T1000 (cell line): Measurements from ENCODE around the gene TSPAN11.
"Not testable (repeated sequence)": the region's sequence is repeated elsewhere in the genome, so short reads cannot be mapped to it uniquely, and the experiment has no call there.

Source experiments
- DNase-seq: peaks from one replicate; lab custom pipeline; 2025; ENCODE audit warnings: mixed read lengths; lab: John Stamatoyannopoulos, UW

TSPAN11 gene, protein sequence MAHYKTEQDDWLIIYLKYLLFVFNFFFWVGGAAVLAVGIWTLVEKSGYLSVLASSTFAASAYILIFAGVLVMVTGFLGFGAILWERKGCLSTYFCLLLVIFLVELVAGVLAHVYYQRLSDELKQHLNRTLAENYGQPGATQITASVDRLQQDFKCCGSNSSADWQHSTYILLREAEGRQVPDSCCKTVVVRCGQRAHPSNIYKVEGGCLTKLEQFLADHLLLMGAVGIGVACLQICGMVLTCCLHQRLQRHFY

DNA sequence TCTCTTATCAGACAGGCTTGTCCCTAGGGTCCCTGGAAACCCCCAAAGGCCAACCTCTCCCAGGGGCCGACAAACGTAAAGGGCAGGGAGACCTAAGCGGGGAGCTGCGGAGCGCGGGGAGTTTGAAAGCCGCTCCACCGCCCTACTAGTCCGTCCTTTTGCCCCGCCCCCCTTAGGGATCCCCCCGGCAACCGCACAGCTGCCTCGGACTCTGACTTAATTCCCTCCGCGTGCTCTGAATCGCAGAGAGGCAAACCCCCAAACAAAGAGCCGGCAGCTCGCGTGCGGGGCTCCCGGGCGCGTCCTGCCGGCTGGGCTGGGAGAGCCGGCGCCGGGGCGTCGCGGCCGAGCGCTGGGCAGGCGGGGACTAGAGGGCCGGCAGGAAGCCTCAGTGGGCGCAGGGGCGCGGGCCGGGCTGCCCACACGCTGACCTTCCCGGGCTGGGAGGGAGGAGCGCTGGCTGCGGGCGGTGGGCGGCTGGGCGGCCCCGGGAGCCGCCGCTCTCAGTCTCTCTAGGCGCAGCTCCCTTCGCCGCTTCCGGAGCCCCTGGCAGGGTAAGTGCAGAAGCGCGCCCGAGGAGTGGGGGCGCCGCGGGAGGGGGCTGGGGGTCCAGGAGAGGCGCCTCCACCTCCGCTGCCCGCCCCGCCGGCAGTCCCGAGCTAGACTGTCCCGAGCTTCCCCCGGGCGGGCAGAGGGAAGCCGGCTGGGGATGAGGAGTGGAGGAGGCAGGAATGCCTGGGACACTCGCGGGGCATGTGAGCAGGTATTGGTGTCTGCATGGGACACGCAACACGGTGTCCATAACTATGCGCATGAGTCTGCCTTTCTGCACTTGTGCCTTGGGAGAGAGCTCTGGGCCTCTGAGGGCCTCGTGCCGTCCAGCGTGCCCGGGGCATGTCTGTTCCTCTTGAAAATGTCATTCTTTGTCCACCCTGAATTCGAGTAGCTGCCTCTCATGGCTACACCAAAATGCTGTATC is at the start of gene TSPAN11:
TSS of gene TSPAN11 (plus strand) at position 506 of the 979 bp plus-strand sequence. CDS start 27,244 bp downstream, outside the sequence.
- DNase-seq = no peak

- DNase-seq = no peak
Observed at GRCh38 chr12:30877105-30877875, 49.3 kb upstream of the TSPAN11 start.

DNA sequence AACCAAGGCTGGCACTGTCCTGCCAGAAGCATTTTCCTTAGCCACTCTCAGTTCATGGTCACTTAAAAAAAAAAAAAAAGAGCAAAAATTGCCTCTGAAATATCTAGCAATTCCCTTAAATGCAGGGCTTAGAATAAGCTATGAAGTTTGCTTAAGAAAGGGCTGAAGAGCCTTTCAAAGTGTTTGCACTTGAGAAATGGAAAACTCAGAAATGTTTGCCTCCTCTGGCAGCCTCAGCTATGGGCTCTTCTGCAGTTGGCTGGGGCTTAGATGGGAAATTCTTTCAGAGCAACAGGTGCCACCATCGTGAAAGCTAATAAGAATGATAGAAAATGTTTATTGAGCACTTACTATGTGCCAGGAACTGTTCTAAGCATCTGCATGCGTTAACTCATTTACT is 48.5 kb upstream of the TSPAN11 start:
- DNase-seq = no peak

GRCh38 chr12:30880061-30880460 is 46.5 kb upstream of the TSPAN11 start:
- DNase-seq = no peak

DNA sequence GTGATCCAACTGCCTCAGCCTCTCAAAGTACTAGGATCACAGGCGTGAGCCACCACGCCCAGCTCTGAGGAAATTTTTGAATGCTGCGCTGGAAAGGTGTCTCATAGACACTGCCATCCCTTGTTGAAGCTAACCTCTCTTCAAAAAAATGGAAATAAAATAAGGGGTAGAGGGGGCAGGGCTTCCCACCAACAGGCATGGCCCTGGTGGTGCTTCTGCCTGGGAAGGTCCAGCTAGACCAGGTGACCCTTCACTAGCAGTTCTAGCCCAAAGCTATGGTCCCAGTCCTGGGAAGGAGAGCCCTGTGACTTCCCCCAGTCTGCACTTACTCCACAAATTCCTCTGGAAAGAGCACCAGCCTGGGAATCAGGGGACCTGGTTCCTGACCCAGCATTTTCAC is 45.7 kb upstream of the TSPAN11 start:
- DNase-seq = no peak

- no peak for DNase-seq
Observed at GRCh38 chr12:30882706-30883105, 43.8 kb upstream of the TSPAN11 start.

DNA sequence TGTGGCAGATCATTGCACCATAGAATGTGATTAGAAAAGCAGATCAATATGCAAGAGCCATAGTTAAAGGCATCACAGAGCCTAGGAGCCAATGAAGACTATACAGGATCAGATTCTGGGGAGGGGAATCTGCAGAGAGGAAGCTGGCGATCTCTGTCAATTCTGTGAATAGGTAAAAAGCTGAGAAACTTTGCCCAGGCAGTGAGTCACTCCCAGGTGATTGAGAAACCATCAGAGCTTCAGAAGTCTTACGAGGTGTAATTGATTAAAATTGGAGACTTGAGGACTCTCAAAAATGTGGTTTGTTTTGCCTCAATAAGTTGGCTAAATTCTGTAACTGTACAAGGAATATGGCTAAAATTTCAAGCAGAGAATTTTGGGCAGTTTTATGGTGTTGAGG is 41.7 kb upstream of the TSPAN11 start:
- DNase-seq = no peak

DNA sequence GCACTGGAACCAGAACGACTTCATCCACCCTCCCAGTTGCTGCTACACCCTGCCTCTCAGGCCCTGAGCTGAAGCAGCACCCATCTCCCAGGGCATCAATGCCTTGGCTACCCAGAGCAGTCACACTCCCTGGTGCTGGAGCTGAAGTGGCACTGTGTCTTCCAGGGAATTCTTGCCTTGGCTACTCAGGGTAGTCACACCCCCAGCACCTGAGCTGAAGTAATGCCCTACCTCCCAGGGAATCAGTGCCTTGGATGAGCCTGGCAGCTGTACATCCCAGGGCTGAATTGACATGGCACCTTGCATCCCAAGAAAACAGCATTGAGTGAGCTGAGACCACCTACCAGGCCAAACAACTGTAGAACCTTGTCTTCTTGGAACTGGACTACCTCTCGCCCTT is 41.2 kb upstream of the TSPAN11 start:
- DNase-seq = no peak

DNA sequence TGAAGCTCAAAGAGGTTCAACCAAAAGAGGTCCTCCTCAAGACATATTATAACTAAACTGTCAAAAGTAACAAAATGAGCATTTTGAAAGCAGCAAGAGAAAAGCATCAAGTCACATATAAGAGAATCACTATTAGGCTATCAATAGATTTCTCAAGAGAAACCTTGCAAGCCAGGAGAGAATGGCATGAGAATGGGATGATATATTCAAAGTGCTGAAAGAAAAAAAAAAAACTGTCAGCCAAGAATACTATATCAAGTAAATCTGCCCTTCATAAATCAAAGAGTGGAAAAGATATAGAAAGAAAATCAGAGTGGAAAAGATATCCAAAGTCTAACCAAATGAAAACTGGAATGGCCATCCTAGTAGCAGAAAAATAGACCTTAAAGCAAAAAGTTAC is 39.3 kb upstream of the TSPAN11 start:
- DNase-seq = no peak

- DNase-seq = no peak
Observed at GRCh38 chr12:30888241-30888640, 38.3 kb upstream of the TSPAN11 start.

DNA sequence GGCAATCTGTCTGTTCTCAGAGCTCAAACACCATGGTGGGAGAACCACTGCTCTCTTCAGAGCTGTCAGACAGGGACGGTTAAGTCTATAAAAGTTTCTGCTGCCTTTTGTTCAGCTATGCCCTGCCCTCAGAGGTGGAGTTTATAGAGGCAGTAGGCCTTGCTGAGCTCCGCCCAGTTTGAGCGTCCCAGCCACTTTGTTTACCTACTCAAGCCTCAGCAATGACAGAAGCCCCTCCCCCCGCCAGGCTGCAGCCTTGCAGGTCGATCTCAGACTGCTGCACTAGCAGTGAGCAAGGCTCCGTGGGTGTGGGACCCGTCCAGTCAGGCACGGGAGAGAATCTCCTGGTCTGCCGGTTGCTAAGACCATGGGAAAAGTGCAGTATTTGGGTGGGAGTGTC is 32.0 kb upstream of the TSPAN11 start:
- DNase-seq = not testable (repeated sequence)

GRCh38 chr12:30896461-30896860 is 30.1 kb upstream of the TSPAN11 start:
- no peak for DNase-seq

- no peak for DNase-seq
Observed at GRCh38 chr12:30898846-30899245, 27.7 kb upstream of the TSPAN11 start.

DNA sequence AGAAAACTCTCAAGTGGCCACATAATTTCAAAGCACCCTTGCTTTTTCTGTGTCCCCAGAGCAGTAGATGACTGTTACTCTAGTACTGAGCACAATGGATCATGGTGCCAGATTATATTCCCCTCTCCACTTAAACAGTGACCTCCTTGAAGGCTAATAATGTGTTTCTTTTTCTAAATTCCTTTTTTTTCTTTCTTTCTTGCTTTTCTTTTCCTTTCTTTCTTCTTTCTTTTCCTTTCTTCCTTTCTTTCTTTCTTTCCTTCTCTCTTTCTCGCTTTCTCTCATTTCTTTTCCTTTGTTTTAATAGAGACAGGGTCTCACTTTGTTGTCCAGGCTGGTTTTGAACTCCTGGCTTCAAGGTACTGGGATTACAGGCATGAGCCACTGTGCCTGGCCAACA is 26.2 kb upstream of the TSPAN11 start:
- no peak for DNase-seq

- DNase-seq = no peak
Observed at GRCh38 chr12:30902001-30902400, 24.5 kb upstream of the TSPAN11 start.

DNA sequence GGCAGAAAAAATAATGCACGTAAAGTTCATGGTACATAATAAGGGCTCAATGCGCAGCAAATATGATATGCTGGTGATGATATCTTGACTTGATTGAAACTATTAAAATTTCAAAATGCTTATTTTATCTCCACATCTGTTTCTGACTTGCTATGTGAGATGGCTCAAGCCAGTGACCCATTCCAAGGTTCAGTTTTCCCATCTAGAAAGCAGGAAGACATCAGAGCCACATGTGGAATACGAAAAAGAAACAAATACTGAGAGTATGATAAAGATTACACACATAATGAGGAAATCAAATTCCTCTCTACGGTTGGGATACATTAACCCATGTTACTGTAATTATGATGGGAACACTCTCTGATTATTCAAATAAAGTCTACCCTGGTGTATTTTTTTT is 24.0 kb upstream of the TSPAN11 start:
- no peak for DNase-seq

DNA sequence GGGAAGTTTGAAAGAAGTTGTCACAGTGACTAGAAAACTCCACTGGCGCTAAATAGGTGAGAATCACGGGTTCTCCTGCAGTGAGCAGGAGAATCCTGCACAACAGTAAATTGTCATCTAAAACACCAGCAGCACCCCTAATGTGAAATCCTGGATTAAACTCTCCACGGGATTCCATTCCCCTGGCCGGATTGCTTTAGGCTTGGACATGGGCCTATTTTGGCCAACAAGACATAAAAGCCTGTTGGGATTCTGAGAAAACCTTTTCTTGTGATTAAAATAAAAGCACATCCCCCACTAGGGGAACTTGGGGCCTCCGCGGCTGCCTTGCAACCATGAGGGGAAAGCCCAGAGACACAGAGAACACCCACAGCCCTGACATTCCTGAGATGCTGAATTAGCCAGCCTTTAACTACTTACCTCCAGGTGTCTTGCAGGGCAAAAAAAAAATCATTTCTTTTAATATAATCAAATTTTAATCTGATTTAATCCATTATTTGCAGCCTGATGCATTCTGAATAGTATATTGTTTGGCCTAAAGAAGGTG is 21.0 kb upstream of the TSPAN11 start:
- DNase-seq = no peak

DNA sequence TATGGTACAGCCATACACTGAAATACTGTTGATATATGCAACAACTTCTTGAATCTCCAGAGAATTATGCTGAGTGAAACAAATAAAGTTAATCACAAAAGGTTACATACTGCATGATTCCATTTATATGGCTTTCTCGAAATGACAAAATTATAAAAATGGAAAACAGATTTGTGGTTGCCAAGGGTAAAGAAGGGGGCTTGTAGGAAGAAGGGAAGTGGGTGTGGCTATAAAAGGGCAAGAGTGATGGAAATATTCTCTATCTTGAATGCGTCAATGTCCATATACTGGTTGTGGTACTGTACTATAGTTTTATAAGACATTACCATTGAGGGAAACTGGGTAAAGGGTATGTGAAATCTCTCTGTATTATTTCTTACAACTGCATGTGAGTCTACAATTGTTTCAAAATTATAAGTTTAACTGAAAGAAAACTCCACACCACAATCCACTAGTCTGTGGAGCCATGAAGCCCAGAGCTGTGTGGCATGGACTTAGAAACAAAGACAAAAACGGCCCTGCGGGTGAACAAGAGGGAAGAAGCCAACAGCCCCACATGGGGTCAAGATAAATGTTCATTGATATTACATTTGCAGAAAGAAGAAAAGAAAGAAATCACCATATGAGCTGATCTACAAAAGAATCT is 18.3 kb upstream of the TSPAN11 start:
- DNase-seq = no peak

DNA sequence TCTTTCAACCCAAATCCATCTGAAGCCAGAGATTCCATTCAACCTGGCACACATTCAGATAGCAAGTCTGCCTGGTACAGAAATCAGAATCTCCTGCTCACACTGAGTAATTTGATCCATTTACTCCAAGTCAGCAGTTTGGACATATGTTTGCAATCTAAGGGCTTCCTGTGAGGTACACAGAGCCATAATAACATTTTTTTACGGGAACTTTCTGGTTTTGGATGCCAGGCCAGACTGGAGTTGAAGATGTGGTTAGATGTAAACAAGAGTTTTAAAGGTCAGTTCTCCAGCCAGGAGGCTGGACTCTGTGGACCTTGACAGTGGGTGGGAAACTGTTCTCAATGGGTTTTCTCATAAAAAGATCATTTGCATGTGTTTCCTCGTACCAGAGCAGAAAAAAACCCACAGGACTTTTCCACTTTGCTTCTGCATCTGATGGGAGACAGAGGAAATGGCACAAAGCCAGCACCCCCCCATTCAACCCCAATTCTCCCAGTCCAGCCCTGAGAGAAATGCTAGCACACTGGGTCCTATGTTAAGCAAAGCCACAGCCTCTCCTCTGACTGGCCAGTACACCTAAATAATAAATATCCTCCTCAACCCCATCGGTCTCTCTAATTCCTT is 17.7 kb upstream of the TSPAN11 start:
- no peak for DNase-seq

DNA sequence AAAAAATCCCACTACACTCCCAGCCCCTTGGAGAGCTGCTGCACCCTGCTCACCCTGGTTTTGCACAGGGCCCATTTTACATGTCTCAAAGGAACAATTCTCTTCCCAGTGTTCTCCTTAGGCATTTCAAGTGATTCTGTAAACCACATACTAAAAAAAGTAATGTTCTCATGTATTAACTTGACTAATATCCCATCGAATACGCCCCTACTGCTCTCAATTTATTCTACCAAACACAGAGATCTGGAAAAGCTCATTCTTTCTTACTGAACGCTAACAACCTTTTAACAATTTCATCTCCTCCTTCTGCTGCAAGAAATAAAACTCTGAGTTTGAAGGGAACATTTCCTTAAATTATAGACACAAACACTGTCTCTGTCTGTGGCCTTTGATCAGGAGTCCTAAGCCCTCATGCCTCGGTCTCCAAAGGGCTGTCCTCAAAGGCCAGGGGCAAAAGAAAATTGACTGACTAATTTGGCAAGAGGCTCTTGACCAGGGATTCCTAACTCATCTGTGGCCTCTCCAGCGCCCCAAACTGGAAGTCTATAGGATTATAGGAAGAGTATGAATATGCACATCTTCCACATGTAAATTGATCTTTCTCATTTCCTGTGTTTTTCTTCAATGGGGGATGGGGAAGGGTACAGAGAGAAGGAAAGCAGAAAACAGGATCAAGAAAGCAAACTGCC is 17.1 kb upstream of the TSPAN11 start:
- no peak for DNase-seq

DNA sequence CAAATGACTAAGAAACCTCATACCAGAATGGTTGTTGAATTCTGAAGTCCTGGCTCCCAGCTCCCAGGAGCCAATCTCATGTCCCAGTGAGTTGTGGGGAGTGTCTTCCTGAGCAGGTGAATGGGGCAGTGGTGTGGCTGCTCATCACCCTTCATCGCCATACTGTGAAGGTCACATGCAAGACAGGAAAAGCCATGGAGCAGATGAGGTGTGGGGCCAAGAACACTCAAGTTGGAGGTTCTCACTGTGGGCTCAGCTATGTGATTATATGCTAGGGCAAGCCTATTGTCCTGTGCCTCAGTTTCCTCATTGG is 16.6 kb upstream of the TSPAN11 start:
- DNase-seq = no peak
